Testis (tissue), 2 donors: Measurements from ENCODE around the gene CDH20.

Experiments used
- POLR2A ChIP-seq: fragments of 450-650 bp; IDR thresholded peaks from one replicate; pipeline ENCODE4 v1.6.1; 2017; ENCODE audit warnings: antibody characterized with exemption, mild to moderate bottlenecking, moderate library complexity
- TF ChIP-seq, protein P1 (sequence below), 3 experiments: fragments of 450-650 bp in 2 of 3; fragments of 200-600 bp in 1 of 3; sonication (generic) in 1 of 3; IDR thresholded peaks; one replicate each; pipeline ENCODE4 v1.5.1; 2016 to 2019; ENCODE audit warnings: antibody characterized with exemption in 3 of 3, mild to moderate bottlenecking in 2 of 3, moderate library complexity in 1 of 3

DNA sequence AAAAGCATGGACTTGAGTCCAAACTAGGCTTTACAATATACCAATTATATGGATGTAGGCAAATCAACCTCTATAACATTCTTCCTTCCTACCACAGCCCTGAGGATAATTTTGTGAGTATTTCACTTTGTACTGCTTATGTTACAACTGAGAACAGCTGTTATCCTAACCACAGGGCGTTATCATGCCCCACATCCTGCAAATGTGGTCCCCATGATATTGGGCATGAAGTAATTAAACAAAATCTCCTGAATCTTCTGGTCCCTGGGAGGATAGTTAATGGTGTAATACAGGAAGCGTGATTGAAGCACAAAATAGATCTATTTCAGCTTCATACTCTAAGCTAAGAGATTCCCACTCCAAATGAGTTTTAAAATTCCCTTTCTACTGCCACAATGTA lies 223.6 kb downstream of the CDH20 start:
- TF ChIP-seq, protein P1, sequence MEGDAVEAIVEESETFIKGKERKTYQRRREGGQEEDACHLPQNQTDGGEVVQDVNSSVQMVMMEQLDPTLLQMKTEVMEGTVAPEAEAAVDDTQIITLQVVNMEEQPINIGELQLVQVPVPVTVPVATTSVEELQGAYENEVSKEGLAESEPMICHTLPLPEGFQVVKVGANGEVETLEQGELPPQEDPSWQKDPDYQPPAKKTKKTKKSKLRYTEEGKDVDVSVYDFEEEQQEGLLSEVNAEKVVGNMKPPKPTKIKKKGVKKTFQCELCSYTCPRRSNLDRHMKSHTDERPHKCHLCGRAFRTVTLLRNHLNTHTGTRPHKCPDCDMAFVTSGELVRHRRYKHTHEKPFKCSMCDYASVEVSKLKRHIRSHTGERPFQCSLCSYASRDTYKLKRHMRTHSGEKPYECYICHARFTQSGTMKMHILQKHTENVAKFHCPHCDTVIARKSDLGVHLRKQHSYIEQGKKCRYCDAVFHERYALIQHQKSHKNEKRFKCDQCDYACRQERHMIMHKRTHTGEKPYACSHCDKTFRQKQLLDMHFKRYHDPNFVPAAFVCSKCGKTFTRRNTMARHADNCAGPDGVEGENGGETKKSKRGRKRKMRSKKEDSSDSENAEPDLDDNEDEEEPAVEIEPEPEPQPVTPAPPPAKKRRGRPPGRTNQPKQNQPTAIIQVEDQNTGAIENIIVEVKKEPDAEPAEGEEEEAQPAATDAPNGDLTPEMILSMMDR (IDR thresholded peaks at IDR 0.05) = no peak
- no peak for TF ChIP-seq POLR2A
